Measurements from ENCODE around the gene TAOK3.

GRCh38 chr12:118271183-118271582 is 101.5 kb downstream of the TAOK3 start:
- TF ChIP-seq CTCF (IDR thresholded peaks at IDR 0.05), result no peak
- no peak for TF ChIP-seq POLR2A (IDR thresholded peaks at IDR 0.05)
